Measurements from ENCODE around the gene IL13RA1. TPM values are rescaled to one million over a fixed set of nuclear protein-coding genes. Genes with fewer than 3 reads are reported as not detected.

IL13RA1 gene
- total RNA-seq, 3 donors from 2014 or later, result 89.4 to 133 (median 104) TPM

DNA sequence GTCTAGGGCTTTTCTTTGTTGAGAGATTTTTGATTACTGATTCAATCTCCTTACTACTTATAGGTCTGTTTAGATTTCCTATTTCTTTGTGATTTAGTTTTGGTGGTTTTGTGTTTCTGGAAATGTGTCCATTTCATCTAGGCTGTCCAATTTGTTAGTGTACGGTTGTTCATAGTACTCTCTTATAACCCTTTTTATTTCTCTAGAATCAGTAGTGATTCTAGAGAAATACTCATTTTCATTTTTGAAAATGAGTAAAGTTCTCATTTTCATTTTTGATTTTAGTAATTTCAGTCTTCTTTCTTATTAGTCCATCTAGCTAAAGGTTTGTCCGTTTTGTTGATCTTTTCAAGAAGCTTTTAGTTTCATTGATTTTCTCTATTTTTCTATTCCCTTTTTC, 7.5 kb downstream of the IL13RA1 start:
- TF ChIP-seq, protein P1, sequence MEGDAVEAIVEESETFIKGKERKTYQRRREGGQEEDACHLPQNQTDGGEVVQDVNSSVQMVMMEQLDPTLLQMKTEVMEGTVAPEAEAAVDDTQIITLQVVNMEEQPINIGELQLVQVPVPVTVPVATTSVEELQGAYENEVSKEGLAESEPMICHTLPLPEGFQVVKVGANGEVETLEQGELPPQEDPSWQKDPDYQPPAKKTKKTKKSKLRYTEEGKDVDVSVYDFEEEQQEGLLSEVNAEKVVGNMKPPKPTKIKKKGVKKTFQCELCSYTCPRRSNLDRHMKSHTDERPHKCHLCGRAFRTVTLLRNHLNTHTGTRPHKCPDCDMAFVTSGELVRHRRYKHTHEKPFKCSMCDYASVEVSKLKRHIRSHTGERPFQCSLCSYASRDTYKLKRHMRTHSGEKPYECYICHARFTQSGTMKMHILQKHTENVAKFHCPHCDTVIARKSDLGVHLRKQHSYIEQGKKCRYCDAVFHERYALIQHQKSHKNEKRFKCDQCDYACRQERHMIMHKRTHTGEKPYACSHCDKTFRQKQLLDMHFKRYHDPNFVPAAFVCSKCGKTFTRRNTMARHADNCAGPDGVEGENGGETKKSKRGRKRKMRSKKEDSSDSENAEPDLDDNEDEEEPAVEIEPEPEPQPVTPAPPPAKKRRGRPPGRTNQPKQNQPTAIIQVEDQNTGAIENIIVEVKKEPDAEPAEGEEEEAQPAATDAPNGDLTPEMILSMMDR (IDR thresholded peaks at IDR 0.05), result no peak
- peaks cover 5% of the 10 kb centered on the region for H3K4me1 ChIP-seq (ENCODE audit: low read depth)
- no peak overlapping the region for H3K4me3 ChIP-seq
- ATAC-seq (no peak), DNase-seq (no peak)
- H3K36me3 ChIP-seq (ENCODE audit: low read depth), result no peaks in the 10 kb centered on the region
- no peaks in the 10 kb centered on the region for H3K9me3 ChIP-seq
- intact Hi-C loops (cut with DNase I, micrococcal nuclease), result no loop called here

DNA sequence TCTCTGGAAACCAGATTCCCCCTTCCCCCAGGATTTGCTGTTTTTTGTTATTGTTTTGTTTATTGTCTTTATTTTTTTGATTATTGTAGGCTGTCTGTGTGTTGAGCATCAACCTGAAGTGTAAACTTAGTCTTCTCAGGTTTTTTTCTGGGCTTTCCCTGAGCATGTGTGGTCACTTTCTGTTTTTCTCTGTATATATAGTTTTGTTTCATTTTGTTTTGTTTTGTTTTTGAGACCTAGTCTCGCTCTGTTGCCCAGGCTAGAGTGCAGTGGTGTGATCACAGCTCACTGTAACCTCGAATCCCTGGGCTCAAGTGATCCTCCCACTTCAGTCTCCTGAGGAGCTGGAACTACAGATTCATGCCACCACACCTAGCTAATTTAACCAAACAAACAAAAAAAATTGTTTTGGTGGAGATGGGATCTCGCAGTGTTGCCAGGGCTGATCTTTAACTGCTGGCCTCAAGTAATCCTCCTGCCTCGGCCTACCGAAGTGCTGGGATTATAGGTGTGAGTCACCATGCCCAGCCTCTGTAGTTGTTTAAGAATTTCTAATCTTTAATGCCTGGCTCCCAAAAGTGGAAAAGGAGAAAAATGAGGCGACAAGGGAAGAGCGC, 9.1 kb downstream of the IL13RA1 start:
- intact Hi-C loops (cut with DNase I, micrococcal nuclease), result no loop called here
- no peaks in the 10 kb centered on the region for H3K9me3 ChIP-seq
- H3K4me1 ChIP-seq (ENCODE audit: low read depth), result peaks cover 3% of the 10 kb centered on the region
- no peak overlapping the region for H3K4me3 ChIP-seq
- TF ChIP-seq, protein P1 (IDR thresholded peaks at IDR 0.05), result no peak
- ATAC-seq (peak; percentile 59), DNase-seq (no peak)
- no peaks in the 10 kb centered on the region for H3K36me3 ChIP-seq (ENCODE audit: low read depth)

DNA sequence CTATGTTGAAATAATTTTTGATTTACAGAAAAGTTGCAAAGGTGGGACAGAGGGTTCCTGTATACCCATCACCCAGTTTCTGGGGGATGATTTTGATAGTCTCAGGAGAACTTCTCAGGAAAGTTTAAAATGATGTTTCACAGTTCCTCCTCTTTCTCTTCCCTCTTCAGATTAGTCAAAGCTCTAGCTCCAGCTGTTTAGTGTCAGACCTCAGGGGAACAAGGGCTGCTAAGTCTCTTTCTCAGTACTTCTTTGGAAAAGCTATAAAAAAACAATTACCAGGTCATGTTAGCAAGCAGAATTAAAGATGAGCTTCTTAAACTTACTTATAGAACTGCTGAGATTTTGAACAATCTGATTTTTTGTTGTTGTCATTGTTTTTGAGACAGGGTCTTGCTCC, 12.2 kb downstream of the IL13RA1 start:
- peaks cover 3% of the 10 kb centered on the region for H3K4me1 ChIP-seq (ENCODE audit: low read depth)
- DNase-seq (no peak), ATAC-seq (no peak)
- H3K9me3 ChIP-seq, result no peaks in the 10 kb centered on the region
- intact Hi-C loops (cut with DNase I, micrococcal nuclease), result no loop called here
- H3K36me3 ChIP-seq (ENCODE audit: low read depth), result no peaks in the 10 kb centered on the region
- no peak overlapping the region for H3K4me3 ChIP-seq
- TF ChIP-seq, protein P1 (IDR thresholded peaks at IDR 0.05), result no peak

DNA sequence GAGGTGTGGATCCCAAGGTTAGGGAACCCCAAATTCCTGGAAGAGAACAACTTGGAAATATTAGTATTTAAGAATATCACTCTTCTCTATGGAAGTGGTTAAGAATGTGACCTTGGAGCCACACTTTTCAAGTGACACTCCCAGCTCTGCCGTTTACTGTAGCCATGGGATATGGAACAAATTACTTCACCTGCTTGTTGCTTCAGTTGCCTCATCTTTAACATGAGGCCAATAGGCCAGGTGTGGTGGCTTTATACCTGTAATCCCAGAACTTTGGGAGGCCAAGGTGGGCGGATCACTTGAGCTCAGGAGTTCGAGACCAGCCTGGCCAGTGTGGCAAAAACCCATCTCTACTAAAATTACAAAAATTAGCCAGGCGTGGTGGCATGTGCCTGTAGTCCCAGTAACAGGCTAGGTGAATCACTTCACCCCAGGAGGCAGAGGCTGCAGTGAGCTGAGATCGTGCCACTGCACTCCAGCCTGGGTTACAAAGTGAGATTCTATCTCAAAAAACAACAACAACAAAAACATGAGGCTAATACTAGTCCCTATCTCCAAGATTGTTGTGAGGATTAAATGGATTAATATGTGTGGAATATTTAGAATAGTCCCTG, 13.0 kb downstream of the IL13RA1 start:
- Histone ChIP-seq H3K4me3 (no peak overlapping the region), H3K9me3 (no peaks in the 10 kb centered on the region), H3K36me3 (ENCODE audit: low read depth) (no peaks in the 10 kb centered on the region), H3K4me1 (ENCODE audit: low read depth) (peaks cover 3% of the 10 kb centered on the region)
- ATAC-seq (peak; percentile 53), DNase-seq (no peak)
- TF ChIP-seq, protein P1 (IDR thresholded peaks at IDR 0.05), result no peak
- intact Hi-C loops (cut with DNase I, micrococcal nuclease), result no loop called here

DNA sequence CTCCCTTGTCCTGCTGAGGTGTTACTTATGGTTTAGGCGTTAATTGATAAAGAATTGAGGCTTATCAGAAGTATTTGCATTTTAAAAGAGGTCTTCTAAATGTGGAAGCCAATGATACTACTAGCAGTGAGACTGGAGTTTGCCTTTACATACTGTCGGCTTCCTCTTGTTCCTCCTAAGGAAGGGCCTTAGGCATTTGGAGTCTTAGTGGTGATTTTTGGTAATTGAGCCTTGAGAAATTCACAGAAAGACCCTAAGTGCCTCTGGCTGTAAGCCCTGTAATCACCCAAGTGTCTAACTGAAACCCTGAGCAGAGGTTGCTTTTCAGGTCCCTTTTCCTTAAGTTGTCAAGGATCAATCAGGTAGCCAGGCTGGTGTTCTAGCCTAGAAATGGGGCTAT, 14.8 kb downstream of the IL13RA1 start:
- Histone ChIP-seq H3K36me3 (ENCODE audit: low read depth) (no peaks in the 10 kb centered on the region), H3K9me3 (no peaks in the 10 kb centered on the region), H3K4me3 (no peak overlapping the region), H3K4me1 (ENCODE audit: low read depth) (no peaks in the 10 kb centered on the region)
- TF ChIP-seq, protein P1 (IDR thresholded peaks at IDR 0.05), result no peak
- DNase-seq (no peak), ATAC-seq (no peak)
- intact Hi-C loops (cut with DNase I, micrococcal nuclease), result no loop called here
